HG03460 (cell line): Measurements from ENCODE around the gene VRK1.
"Not testable (repeated sequence)": the region's sequence is repeated elsewhere in the genome, so short reads cannot be mapped to it uniquely, and the experiment has no call there.

ENCODE experiments used
- ATAC-seq: cut with Tn5 transposase; IDR thresholded peaks from one replicate; pipeline ENCODE4 v1.9.1; 2021; ENCODE audit not compliant: unreplicated experiment

Gene VRK1

GRCh38 chr14:96874127-96874526 is 76.9 kb downstream of the VRK1 start:
- ATAC-seq = no peak

GRCh38 chr14:96876747-96877146 is 79.6 kb downstream of the VRK1 start:
- ATAC-seq = no peak

GRCh38 chr14:96881713-96882112 is 84.5 kb downstream of the VRK1 start:
- ATAC-seq = peak; percentile 91

DNA sequence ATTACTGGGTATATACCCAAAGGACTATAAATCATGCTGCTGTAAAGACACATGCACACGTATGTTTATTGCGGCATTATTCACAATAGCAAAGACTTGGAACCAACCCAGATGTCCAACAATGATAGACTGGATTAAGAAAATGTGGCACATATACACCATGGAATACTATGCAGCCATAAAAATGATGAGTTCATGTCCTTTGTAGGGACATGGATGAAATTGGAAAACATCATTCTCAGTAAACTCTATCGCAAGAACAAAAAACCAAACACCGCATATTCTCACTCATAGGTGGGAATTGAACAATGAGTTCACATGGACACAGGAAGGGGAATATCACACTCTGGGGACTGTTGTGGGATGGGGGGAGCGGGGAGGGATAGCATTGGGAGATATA is 86.8 kb downstream of the VRK1 start:
- not testable (repeated sequence) for ATAC-seq

- peak; percentile 84 for ATAC-seq
These were observed 91.0 kb downstream of the VRK1 start for GRCh38 chr14:96888158-96888557.

- ATAC-seq = no peak
These were observed 91.4 kb downstream of the VRK1 start for GRCh38 chr14:96888593-96888992.

GRCh38 chr14:96889091-96889490 is 91.9 kb downstream of the VRK1 start:
- ATAC-seq = no peak

DNA sequence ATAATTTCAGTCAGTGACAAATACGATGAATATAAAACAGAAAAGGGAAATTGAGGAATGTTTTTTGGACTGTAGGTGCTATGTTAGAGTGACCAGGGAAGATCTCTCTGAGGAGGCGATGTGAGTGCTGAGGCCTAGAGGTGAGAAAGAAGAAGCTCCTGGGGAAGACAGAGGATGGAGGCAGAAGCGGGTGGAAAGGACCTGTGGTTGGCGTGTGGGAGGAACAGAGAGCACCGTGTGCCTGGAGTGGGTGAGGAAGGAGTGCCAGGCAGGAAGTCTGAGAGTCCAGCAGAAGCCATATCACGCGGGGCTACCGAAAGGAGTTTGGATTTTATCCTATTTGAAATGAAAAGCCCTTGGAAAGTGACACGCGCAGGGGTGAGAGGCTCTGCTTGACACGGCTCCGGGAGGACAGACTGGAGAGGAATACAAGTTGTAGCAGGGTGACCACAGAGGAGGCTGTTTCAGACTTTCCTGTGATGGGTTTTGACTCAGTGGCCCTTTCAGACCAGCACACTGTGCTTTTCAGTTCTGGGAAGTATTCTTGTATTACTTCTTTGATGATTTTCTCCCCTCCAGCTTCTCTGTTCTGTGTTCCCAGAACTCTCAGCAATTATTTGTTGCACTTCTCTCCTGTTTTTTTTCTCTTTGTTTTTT is 96.9 kb downstream of the VRK1 start:
- ATAC-seq = no peak

- ATAC-seq = no peak
These were observed 97.8 kb downstream of the VRK1 start for GRCh38 chr14:96894966-96895365.

DNA sequence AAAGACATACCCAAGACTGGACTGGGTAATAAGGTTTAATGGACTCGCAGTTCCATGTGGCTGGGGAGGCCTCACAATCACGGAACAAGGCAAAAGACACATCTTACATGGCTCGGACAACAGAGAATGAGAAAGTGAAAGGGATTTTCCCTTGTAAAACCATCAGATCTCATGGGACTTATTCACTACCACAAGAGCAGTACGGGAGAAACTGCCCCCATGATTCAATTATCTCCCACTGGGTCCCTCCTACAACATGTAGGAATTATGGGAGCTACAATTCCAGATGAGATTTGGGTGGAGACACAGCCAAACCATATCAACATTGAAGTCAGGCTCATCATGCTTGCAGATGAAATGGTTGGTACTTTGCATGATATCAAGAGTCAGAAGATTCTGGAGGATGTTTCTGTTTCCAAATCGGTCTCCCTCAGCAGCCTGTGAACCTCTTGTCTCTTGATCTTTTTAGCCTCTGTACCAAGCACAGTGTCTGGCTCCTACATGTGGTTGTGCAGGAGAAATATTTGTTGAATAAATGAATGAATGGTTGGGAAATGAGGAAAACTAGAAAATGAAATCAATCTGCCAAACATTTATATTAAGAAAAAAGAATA is 98.6 kb downstream of the VRK1 start:
- peak; percentile 77 for ATAC-seq

DNA sequence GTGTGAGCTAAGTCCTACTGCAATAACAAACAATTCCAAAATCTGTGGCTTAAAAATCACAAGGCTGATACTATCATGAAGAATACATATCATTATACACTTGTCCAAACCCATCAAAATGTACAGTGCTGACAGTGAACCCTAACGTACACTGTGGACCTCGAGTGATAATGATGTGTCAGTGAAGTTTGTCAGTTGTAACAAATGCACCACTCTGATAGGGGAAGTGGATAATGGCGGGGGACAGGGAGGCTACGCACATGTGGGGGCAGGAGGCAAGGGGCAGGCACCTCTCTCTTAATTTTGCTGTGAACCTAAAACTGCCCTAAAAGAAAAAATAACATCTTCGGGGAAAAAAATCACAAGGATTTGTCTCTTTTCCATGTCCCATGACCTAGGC is 100.0 kb downstream of the VRK1 start:
- ATAC-seq = no peak

- ATAC-seq = no peak
These were observed 104.0 kb downstream of the VRK1 start for GRCh38 chr14:96901227-96901626.

- ATAC-seq = no peak
These were observed 104.8 kb downstream of the VRK1 start for GRCh38 chr14:96902004-96902403.

DNA sequence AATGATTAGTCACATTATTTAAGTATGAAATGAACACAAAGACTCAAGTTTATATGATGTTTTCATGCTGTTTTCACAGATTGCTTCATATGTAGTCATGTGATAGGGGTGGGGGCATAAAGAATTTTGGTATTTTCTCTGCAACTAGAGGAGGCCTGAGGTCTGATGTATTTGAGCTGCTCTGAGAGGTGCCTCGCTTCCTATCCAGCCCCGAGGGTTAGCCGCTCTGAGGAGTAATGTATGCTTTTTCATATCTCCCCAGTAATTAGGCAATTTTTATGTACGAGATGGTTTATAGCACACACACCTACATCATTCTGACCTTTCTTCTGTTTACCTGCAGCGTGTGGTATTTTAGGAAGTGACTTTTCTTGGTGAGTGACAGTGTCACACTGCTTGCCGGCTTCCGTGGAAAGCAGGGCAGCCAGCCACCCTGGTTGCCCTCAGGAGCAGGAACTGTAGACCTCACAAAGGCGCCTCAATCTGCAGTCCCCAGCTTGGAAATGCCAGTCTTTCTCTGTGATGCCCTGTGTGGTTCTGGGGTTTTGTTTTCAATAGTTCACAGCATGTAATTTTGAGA is 106.4 kb downstream of the VRK1 start:
- no peak for ATAC-seq

GRCh38 chr14:96904201-96904600 is 107.0 kb downstream of the VRK1 start:
- no peak for ATAC-seq

GRCh38 chr14:96905065-96905464 is 107.9 kb downstream of the VRK1 start:
- ATAC-seq = no peak

DNA sequence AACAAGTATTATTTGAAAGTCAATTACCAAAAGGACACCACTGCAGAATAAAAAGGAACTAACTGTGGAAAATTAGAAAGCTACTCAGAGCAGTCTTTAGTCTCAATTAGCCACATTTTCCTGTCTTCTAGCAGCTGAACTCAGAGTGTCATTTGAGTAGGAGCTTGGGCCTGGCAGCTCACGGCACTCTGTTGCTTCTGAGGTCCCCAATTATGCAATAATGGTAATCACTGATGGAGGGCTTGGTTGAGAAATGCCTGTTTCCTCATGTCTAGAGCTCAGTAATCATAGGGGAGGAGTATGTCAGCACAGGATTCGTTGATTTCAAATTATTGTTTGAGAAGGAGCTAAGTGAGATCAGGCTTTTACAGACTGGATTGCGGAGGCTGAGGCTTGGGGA is 108.6 kb downstream of the VRK1 start:
- ATAC-seq = no peak

- no peak for ATAC-seq
These were observed 109.3 kb downstream of the VRK1 start for GRCh38 chr14:96906434-96906833.

DNA sequence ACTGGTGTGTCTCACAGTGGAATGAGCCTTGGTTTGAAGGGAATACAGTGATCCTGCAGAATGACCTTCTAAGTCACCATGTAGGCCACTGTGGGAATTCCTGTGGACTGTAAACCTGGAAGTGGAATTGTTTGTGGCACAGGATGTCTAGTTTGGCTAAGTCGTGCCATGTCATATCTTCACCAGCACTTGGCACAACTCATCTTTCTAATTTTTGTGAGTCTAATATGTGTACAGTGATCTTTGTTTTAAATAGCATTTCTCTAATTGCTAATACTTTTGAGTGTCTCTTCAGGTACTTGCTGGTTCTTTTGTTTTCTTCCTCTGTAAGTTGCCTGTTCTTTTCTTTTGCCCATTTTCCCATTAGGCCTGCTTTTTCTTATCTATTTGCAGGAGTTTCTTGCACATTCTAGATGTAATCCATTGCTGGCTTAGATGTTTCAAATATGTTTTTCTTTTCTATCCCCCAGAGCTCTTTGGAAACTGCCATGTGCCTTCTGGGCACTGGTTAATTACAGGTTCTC is 112.7 kb downstream of the VRK1 start:
- no peak for ATAC-seq

DNA sequence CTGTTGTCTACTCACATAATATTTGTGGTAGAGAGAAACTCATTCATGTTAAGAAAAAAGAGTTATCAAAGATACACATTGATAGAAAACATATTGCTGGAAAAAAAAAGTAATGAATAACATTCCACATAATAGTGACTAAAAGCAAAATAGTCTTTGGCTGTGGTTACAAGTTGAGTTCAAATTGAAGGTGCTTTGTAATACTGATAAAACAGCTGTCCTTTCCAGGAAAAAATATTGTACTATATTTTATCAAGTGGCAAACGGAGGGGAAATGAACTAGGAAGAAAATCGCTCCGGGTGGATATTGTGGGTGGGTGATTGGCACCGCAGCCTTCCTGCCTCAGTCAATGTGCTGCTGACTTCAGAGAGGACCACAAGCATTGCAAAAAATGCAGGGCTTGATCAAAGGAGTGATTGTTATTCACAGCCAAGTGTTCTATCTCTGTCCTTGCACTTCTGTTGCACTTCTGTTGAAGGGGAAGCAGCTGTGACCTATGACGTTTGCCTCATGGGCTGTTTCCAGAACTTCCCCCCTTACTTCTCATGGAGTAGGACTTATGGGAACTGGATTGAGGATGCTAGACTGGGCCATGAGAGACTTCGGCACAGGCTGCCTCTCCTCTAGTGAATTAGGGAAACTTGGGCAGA is 114.4 kb downstream of the VRK1 start:
- no peak for ATAC-seq

- ATAC-seq = no peak
These were observed 117.5 kb downstream of the VRK1 start for GRCh38 chr14:96914571-96915128.

DNA sequence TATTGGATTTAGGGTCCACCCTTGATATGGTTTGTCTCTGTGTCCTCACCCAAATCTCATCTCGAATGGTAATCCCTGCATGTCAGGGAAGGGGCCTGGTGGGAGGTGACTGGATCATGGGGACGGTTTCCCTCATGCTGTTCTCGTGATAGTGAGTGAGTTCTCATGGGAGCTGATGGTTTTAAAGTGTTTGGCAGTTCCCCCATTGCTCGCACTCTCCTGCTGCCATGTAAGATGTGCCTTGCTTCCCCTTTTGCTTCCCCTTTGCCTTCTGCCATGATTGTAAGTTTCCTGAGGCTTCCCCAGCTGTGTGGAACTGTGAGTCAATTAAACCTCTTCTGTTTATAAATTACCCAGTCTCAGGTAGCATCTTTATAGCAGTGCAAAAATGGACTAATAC is 118.3 kb downstream of the VRK1 start:
- ATAC-seq = no peak
